22Rv1 (cell line): ENCODE results near the gene CEP89.

Experiments
- H3K27ac ChIP-seq: fragments of 450-650 bp; 2 replicates; pipeline ENCODE4 v1.5.1; 2017
- ZFX ChIP-seq: fragments of 450-650 bp; IDR thresholded peaks from 2 replicates; pipeline ENCODE4 v1.6.1; 2017; ENCODE audit warnings: antibody characterized with exemption, borderline replicate concordance
- TF ChIP-seq, protein P1 (sequence below): fragments of 450-650 bp; IDR thresholded peaks from 2 replicates; pipeline ENCODE4 v1.5.1; 2017; ENCODE audit warnings: mild to moderate bottlenecking

The CEP89 gene

GRCh38 chr19:32828643-32829344 lies 143.0 kb downstream of the CEP89 start:
- TF ChIP-seq ZFX = no peak
- TF ChIP-seq, protein P1, sequence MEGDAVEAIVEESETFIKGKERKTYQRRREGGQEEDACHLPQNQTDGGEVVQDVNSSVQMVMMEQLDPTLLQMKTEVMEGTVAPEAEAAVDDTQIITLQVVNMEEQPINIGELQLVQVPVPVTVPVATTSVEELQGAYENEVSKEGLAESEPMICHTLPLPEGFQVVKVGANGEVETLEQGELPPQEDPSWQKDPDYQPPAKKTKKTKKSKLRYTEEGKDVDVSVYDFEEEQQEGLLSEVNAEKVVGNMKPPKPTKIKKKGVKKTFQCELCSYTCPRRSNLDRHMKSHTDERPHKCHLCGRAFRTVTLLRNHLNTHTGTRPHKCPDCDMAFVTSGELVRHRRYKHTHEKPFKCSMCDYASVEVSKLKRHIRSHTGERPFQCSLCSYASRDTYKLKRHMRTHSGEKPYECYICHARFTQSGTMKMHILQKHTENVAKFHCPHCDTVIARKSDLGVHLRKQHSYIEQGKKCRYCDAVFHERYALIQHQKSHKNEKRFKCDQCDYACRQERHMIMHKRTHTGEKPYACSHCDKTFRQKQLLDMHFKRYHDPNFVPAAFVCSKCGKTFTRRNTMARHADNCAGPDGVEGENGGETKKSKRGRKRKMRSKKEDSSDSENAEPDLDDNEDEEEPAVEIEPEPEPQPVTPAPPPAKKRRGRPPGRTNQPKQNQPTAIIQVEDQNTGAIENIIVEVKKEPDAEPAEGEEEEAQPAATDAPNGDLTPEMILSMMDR = no peak
- no peak overlapping the region for H3K27ac ChIP-seq

DNA sequence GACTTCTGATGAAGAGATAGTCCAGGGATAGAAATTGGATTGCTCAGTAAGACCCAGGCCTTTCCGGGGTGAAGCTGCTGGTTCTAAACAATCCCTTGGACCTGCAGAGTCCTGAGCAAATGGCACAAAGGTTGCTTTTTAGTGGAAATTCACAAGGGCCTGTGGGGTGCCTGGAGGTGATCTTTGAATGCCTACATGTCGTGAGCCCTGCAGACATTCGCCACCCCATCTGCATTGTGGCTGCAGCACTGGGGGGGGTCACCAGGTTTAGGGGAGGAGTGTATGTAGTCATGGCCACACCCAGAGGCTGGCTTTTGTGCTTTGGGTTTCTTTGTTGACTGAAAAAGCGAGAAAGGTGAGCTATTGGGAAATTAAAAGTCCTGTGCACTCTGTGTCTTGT lies 143.6 kb downstream of the CEP89 start:
- TF ChIP-seq, protein P1 = no peak
- TF ChIP-seq ZFX = no peak
- H3K27ac ChIP-seq = no peak overlapping the region
